ENCODE results near the gene MIA2. TPM values are rescaled to one million over a fixed set of nuclear protein-coding genes. Genes with fewer than 3 reads are reported as not detected.
"Not testable (repeated sequence)": the region's sequence is repeated elsewhere in the genome, so short reads cannot be mapped to it uniquely, and the experiment has no call there.

The MIA2 gene
- total and polyA plus RNA-seq, 8 donors, result 24.7 to 47.4 (median 34.4) TPM

- DNase-seq, result no peak
- H3K4me3 ChIP-seq, result no peak overlapping the region
- TF ChIP-seq CTCF (IDR thresholded peaks at IDR 0.05), result no peak
- FAIRE-seq, result no peak
- H3K27ac ChIP-seq, result no peak overlapping the region
- intact Hi-C loops (cut with DNase I), result no loop called here
- no peak for ATAC-seq
- peaks cover 0 to 4% (median 0%) of the 10 kb centered on the region in 3 donors for H3K4me1 ChIP-seq
- peaks cover 0 to 5% (median 0%) of the 10 kb centered on the region in 3 donors for H3K36me3 ChIP-seq
- H3K27me3 ChIP-seq, result no peaks in the 10 kb centered on the region
- WGBS, 2 donors, result 95 to 97% methylated on average over 9 of the region's 9 CpGs
- no peaks in the 10 kb centered on the region for H3K9me3 ChIP-seq
These were observed 118.0 kb downstream of the MIA2 start for GRCh38 chr14:39351708-39352107.

GRCh38 chr14:39359069-39359468, 125.4 kb downstream of the MIA2 start:
- H3K9me3 ChIP-seq; H3K27me3 ChIP-seq; H3K4me3 ChIP-seq; H3K4me1 ChIP-seq; H3K27ac ChIP-seq; ATAC-seq; H3K36me3 ChIP-seq; intact Hi-C loops (cut with DNase I); FAIRE-seq: not testable (repeated sequence)
- 90 to 92% methylated on average over 10 of the region's 10 CpGs for WGBS, 2 donors
- DNase-seq, result peak in 1 of 6 donors; percentile 27

GRCh38 chr14:39360316-39360715, 126.6 kb downstream of the MIA2 start:
- H3K27ac ChIP-seq, result no peak overlapping the region
- no peaks in the 10 kb centered on the region for H3K36me3 ChIP-seq
- H3K4me1 ChIP-seq, result peaks cover 0 to 5% (median 0%) of the 10 kb centered on the region in 3 donors
- H3K4me3 ChIP-seq, result no peak overlapping the region
- H3K9me3 ChIP-seq, result peaks cover 0 to 3% (median 0%) of the 10 kb centered on the region in 4 donors
- ATAC-seq (no peak), DNase-seq (no peak), FAIRE-seq (no peak)
- H3K27me3 ChIP-seq, result no peaks in the 10 kb centered on the region
- intact Hi-C loops (cut with DNase I), result no loop called here
- TF ChIP-seq CTCF (IDR thresholded peaks at IDR 0.05), result no peak

GRCh38 chr14:39361556-39361955, 127.8 kb downstream of the MIA2 start:
- H3K9me3 ChIP-seq; ATAC-seq; intact Hi-C loops (cut with DNase I); H3K36me3 ChIP-seq; H3K27ac ChIP-seq; FAIRE-seq; H3K4me3 ChIP-seq; H3K27me3 ChIP-seq; H3K4me1 ChIP-seq; DNase-seq: not testable (repeated sequence)
- WGBS, 2 donors, result 92 to 95% methylated on average over 5 of the region's 5 CpGs

- H3K4me3 ChIP-seq, result no peak overlapping the region
- DNase-seq (no peak), ATAC-seq (no peak), FAIRE-seq (no peak)
- intact Hi-C loops (cut with DNase I), result no loop called here
- peaks cover 0 to 3% (median 0%) of the 10 kb centered on the region in 4 donors for H3K9me3 ChIP-seq
- H3K27me3 ChIP-seq, result no peaks in the 10 kb centered on the region
- peaks cover 0 to 5% (median 0%) of the 10 kb centered on the region in 3 donors for H3K4me1 ChIP-seq
- H3K27ac ChIP-seq, result no peak overlapping the region
- 97 to 98% methylated on average over 1 of the region's 1 CpG for WGBS, 2 donors
- no peaks in the 10 kb centered on the region for H3K36me3 ChIP-seq
- no peak for TF ChIP-seq CTCF (IDR thresholded peaks at IDR 0.05)
These were observed 130.8 kb downstream of the MIA2 start for GRCh38 chr14:39364509-39364908.

GRCh38 chr14:39365354-39365753, 131.6 kb downstream of the MIA2 start:
- 98 to 100% methylated on average over 1 of the region's 1 CpG for WGBS, 2 donors
- Histone ChIP-seq H3K4me1 (peaks cover 0 to 5% (median under 1%) of the 10 kb centered on the region in 3 donors), H3K27ac (no peak overlapping the region), H3K4me3 (no peak overlapping the region), H3K9me3 (peaks cover 0 to 3% (median 0%) of the 10 kb centered on the region in 4 donors), H3K27me3 (no peaks in the 10 kb centered on the region), H3K36me3 (peaks cover 0 to 3% (median 0%) of the 10 kb centered on the region in 3 donors)
- intact Hi-C loops (cut with DNase I), result no loop called here
- no peak for FAIRE-seq
- no peak for ATAC-seq
- no peak for DNase-seq
- TF ChIP-seq CTCF (IDR thresholded peaks at IDR 0.05), result no peak
